Esophagus muscularis mucosa (tissue), 4 donors: ENCODE data around the gene C16orf46. TPM values are rescaled to one million over a fixed set of nuclear protein-coding genes. Genes with fewer than 3 reads are reported as not detected.

ENCODE experiments used
- DNase-seq: peaks from one replicate; pipeline ENCODE4 v3.0.0-alpha.2; 2017; ENCODE audit errors: extremely low spot score
- H3K27ac ChIP-seq, 4 donors: fragments of 200-600 bp; sonication (generic); replicated peaks in 1 of 4; 1 replicate in 3 of 4; 2 replicates in 1 of 4; pipeline ENCODE4 v1.5.1; 2016 to 2019; ENCODE audit warnings: mild to moderate bottlenecking in 1 of 4
- H3K27me3 ChIP-seq, 4 donors: fragments of 200-600 bp; sonication (generic); one replicate each; pipeline versions ENCODE4 v1.5.1 to v1.6.0; 2016 to 2019
- H3K36me3 ChIP-seq, 4 donors: fragments of 200-600 bp; sonication (generic); one replicate each; pipeline ENCODE4 v1.5.1; 2016 to 2019
- H3K4me1 ChIP-seq, 4 donors: fragments of 200-600 bp; sonication (generic); one replicate each; pipeline ENCODE4 v1.5.1; 2016 to 2019
- H3K4me3 ChIP-seq, 4 donors: fragments of 200-600 bp; sonication (generic); 1 replicate in 2 of 4; 2 replicates in 2 of 4; pipeline ENCODE4 v1.5.1; 2016 to 2019; ENCODE audit warnings: mild to moderate bottlenecking in 4 of 4, moderate library complexity in 1 of 4
- H3K9me3 ChIP-seq, 4 donors: fragments of 200-600 bp; sonication (generic); 1 replicate in 3 of 4; 2 replicates in 1 of 4; pipeline ENCODE4 v1.5.1; 2016 to 2019
- EP300 ChIP-seq: sonication (generic); formaldehyde crosslinking; IDR thresholded peaks from one replicate; pipeline ENCODE4 v1.6.1; 2017; ENCODE audit warnings: antibody characterized with exemption
- POLR2A ChIP-seq: fragments of 450-650 bp; IDR thresholded peaks from one replicate; pipeline ENCODE4 v1.6.1; 2017; ENCODE audit warnings: antibody characterized with exemption, moderate library complexity, mild to moderate bottlenecking, low read depth
- POLR2AphosphoS5 ChIP-seq, 2 donors: sonication (generic); formaldehyde crosslinking; IDR thresholded peaks; one replicate each; pipeline ENCODE4 v1.6.1; 2017; ENCODE audit warnings: antibody characterized with exemption in 2 of 2
- WGBS: methylation state at CpG from one replicate; pipeline ENCODE4 v1.1.5; 2018; 5-methylcytosine and 5-hydroxymethylcytosine counted together
- intact Hi-C: fragments of 100-400 bp; cut with DNase I; formaldehyde crosslinking; loops from one replicate; pipeline ENCODE4 v1.15.1; 2023
- total RNA-seq, 4 donors: library from RNA; depleted of rRNA; stranded (reverse); fragments of >200 nt; gene quantifications; one replicate each; pipeline versions ENCODE4 v1.1.0 to v1.2.1, GENCODE V29; 2016
- TF ChIP-seq, protein P1 (sequence below), 3 experiments: fragments of 200-600 bp in 2 of 3; fragments of 450-650 bp in 1 of 3; sonication (generic) in 2 of 3; IDR thresholded peaks; one replicate each; pipeline ENCODE4 v1.5.1; 2017 to 2019; ENCODE audit warnings: antibody characterized with exemption in 3 of 3, mild to moderate bottlenecking in 2 of 3, moderate library complexity in 1 of 3

Gene C16orf46
- total RNA-seq, 4 donors from 2014 or later, result 1.6 to 2.7 TPM; not detected in 2

DNA sequence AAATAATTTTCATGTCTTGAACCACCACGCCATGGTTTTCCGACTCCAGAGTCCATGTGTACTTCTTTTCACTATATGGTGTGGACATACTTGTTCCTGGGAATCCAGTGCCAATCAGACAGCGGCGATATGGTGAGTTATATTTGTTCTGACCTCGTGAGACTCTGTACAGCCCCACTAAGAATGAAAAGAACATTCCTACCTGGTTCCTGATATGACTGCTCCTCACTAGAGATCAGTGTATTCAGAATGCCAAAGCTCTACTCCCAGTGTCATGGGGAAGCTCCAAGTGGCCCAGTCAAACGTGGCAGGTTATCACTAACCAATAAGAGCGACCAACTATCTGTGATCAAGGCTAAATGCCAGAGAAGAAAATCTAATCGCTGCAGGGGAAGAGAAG, 6.1 kb downstream of the C16orf46 start:
- no peak for TF ChIP-seq EP300
- TF ChIP-seq POLR2A, result no peak
- no peak for TF ChIP-seq POLR2AphosphoS5 (IDR thresholded peaks at IDR 0.05)
- TF ChIP-seq, protein P1, sequence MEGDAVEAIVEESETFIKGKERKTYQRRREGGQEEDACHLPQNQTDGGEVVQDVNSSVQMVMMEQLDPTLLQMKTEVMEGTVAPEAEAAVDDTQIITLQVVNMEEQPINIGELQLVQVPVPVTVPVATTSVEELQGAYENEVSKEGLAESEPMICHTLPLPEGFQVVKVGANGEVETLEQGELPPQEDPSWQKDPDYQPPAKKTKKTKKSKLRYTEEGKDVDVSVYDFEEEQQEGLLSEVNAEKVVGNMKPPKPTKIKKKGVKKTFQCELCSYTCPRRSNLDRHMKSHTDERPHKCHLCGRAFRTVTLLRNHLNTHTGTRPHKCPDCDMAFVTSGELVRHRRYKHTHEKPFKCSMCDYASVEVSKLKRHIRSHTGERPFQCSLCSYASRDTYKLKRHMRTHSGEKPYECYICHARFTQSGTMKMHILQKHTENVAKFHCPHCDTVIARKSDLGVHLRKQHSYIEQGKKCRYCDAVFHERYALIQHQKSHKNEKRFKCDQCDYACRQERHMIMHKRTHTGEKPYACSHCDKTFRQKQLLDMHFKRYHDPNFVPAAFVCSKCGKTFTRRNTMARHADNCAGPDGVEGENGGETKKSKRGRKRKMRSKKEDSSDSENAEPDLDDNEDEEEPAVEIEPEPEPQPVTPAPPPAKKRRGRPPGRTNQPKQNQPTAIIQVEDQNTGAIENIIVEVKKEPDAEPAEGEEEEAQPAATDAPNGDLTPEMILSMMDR (IDR thresholded peaks at IDR 0.05), result no peak
- H3K4me3 ChIP-seq, result no peak overlapping the region
- H3K36me3 ChIP-seq, result no peaks in the 10 kb centered on the region
- H3K4me1 ChIP-seq, result peaks cover 0 to under 1% (median under 1%) of the 10 kb centered on the region in 4 donors
- no peak overlapping the region for H3K27ac ChIP-seq
- intact Hi-C loops, result loop anchor here (10.0 kb wide), 1 partner anchor 66 kb away; the partner anchor contains the start of genes CENPN and CMC2
- DNase-seq, result no peak
- H3K27me3 ChIP-seq, result no peaks in the 10 kb centered on the region
- WGBS, result 76% methylated on average over 8 of the region's 8 CpGs
- H3K9me3 ChIP-seq, result no peaks in the 10 kb centered on the region

DNA sequence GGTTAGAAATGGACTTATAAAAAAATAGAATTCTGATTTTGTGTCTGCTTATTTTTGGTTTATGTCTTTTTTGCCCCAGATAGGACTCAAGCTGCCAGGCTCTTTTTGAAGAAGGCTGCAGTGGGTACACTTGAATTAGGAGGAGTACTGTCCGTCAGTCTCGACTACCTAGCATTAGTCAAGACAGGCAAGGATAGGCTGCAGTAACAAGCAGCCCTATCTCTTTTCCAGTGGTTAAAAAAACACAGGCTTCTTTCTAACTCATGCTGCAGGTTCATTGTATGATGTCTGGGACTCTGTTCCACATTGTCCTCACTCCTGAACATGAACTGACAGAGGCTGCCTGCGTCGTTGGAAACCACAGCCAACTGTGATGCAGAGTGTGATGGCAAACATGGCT, 8.0 kb downstream of the C16orf46 start:
- no peaks in the 10 kb centered on the region for H3K4me1 ChIP-seq
- no peak overlapping the region for H3K4me3 ChIP-seq
- intact Hi-C loops, result no loop called here
- no peak for DNase-seq
- H3K27ac ChIP-seq, result no peak overlapping the region
- no peaks in the 10 kb centered on the region for H3K36me3 ChIP-seq
- no peak for TF ChIP-seq POLR2AphosphoS5 (IDR thresholded peaks at IDR 0.05)
- TF ChIP-seq, protein P1 (IDR thresholded peaks at IDR 0.05), result no peak
- no peak for TF ChIP-seq POLR2A
- 94% methylated on average over 4 of the region's 4 CpGs for WGBS
- no peaks in the 10 kb centered on the region for H3K9me3 ChIP-seq
- no peaks in the 10 kb centered on the region for H3K27me3 ChIP-seq

DNA sequence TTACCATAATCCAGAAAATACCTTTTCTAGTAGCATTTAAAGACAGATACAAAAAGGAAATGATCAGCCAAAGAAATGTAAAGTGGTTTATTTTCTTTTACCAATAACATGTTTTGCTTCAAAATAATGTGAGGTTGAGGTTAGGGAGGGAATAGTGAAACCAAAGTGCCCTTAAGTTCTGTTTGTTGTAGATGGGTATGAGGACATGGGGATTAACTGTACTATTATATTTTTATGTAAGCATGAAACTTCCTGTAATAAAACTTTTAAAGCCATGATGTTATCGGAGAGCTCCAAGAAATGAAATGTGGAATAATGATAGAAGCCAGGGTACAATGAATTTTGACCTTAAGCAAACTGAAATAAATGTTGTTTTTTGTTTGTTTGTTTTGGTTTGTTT, 9.9 kb downstream of the C16orf46 start:
- no peaks in the 10 kb centered on the region for H3K36me3 ChIP-seq
- H3K9me3 ChIP-seq, result no peaks in the 10 kb centered on the region
- intact Hi-C loops, result no loop called here
- no peaks in the 10 kb centered on the region for H3K27me3 ChIP-seq
- no peak for DNase-seq
- WGBS, result 95% methylated on average over 1 of the region's 1 CpG
- no peaks in the 10 kb centered on the region for H3K4me1 ChIP-seq
- TF ChIP-seq POLR2A (no peak), POLR2AphosphoS5 (IDR thresholded peaks at IDR 0.05) (no peak), EP300 (no peak)
- TF ChIP-seq, protein P1 (IDR thresholded peaks at IDR 0.05), result no peak
- no peak overlapping the region for H3K4me3 ChIP-seq
- H3K27ac ChIP-seq, result no peak overlapping the region

DNA sequence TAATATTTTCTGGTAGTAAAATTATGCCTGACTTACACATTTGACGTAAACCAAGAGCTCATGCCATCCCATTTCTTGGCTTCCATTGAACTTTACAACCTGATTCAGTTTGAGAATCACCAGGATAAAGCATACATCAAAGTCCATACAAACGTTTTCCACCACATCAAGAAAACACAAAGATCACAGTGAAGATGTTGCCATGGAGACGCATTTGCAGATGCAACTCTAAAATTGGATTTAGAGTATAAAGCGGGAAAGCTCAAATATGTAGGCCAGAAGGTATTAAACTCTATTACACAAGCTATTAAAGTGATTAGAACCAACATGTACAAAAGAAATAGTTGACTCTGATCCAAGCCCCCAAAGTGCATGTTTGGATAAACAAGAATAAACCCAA, 10.4 kb downstream of the C16orf46 start:
- no peaks in the 10 kb centered on the region for H3K36me3 ChIP-seq
- TF ChIP-seq POLR2AphosphoS5 (IDR thresholded peaks at IDR 0.05) (no peak), EP300 (no peak), POLR2A (no peak)
- TF ChIP-seq, protein P1 (IDR thresholded peaks at IDR 0.05), result no peak

DNA sequence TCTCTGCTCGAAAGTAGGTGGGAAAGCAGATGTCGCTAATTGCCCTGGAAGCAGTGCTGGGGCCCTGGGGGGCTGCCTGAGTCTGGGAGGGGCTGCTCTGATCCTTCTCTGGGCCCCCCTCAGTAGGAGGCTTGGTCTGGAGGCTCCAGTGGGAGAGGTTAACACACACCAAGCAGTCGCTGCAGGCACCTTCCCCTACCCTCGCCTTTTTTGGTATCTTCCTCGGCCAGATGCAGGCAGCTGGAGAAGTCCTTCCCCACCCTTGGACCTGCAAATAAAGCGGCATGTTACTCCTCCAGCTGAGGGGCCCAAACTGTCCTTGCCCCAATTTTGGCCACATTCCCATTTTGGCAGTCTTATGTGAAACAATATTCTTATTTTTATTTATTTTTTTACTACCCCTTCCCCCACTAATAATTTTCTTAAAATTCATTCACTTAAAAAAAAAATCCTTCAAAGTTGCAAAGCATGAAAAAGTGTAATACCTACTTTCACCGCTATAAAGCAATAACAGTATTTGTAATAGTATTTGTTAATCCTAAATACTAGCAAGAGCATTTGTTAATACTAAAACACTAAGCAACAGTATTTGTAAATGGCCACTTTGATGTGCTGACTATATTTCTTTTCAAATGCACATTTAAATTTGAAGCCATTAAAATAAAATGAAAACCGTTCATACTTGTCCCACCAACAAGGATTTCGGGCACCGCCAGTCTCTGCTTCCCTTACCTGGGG, 15.0 kb downstream of the C16orf46 start:
- no peaks in the 10 kb centered on the region for H3K4me1 ChIP-seq
- no peaks in the 10 kb centered on the region for H3K27me3 ChIP-seq
- no peak overlapping the region for H3K27ac ChIP-seq
- intact Hi-C loops, result no loop called here
- H3K4me3 ChIP-seq, result no peak overlapping the region
- no peak for DNase-seq
- no peaks in the 10 kb centered on the region for H3K9me3 ChIP-seq
- TF ChIP-seq POLR2A, result no peak
- no peak for TF ChIP-seq POLR2AphosphoS5 (IDR thresholded peaks at IDR 0.05)
- TF ChIP-seq, protein P1 (IDR thresholded peaks at IDR 0.05), result no peak
- TF ChIP-seq EP300, result no peak
- WGBS, result 91% methylated on average over 10 of the region's 10 CpGs
- no peaks in the 10 kb centered on the region for H3K36me3 ChIP-seq

More for the DNA sequence above, 10.4 kb downstream of the C16orf46 start:
- Histone ChIP-seq H3K27me3 (no peaks in the 10 kb centered on the region), H3K27ac (no peak overlapping the region), H3K4me1 (no peaks in the 10 kb centered on the region), H3K4me3 (no peak overlapping the region), H3K9me3 (no peaks in the 10 kb centered on the region)
- 75% methylated on average over 4 of the region's 4 CpGs for WGBS
- intact Hi-C loops, result no loop called here
- no peak for DNase-seq
